Testis (tissue), 2 donors: ENCODE results near the gene POU6F1.

Source experiments
- CTCF ChIP-seq, 3 experiments: fragments of 450-650 bp in 2 of 3; fragments of 200-600 bp in 1 of 3; sonication (generic) in 1 of 3; IDR thresholded peaks; one replicate each; pipeline ENCODE4 v1.5.1; 2016 to 2019; ENCODE audit warnings: antibody characterized with exemption in 3 of 3, mild to moderate bottlenecking in 2 of 3, moderate library complexity in 1 of 3
- POLR2A ChIP-seq: fragments of 450-650 bp; IDR thresholded peaks from one replicate; pipeline ENCODE4 v1.6.1; 2017; ENCODE audit warnings: antibody characterized with exemption, mild to moderate bottlenecking, moderate library complexity

GRCh38 chr12:51186465-51187085 is 31.3 kb downstream of the POU6F1 start:
- TF ChIP-seq POLR2A: no peak
- no peak for TF ChIP-seq CTCF (IDR thresholded peaks at IDR 0.05)
